SU-DHL-6 (cell line): ENCODE results near the gene DIAPH3.

Experiments
- H2AFZ ChIP-seq: fragments of 200-600 bp; sonication (generic); 2 replicates; pipeline ENCODE4 v1.6.1; 2014; ENCODE audit warnings: low read depth, mild to moderate bottlenecking, moderate library complexity, mixed read lengths, antibody characterized with exemption, low read length; ENCODE audit not compliant: severe bottlenecking
- H3F3A ChIP-seq: fragments of 200-600 bp; shearing (Covaris generic); 2 replicates; pipeline ENCODE4 v1.6.0; 2016; ENCODE audit warnings: antibody characterized with exemption, mild to moderate bottlenecking; ENCODE audit not compliant: insufficient read depth
- H3K27ac ChIP-seq: fragments of 200-600 bp; sonication (generic); 2 replicates; pipeline ENCODE4 v1.5.1; 2016; ENCODE audit warnings: low read depth, mild to moderate bottlenecking, low read length, moderate library complexity, mixed read lengths
- H3K27me3 ChIP-seq: fragments of 200-600 bp; sonication (generic), shearing (Covaris generic); 2 replicates; pipeline ENCODE4 v1.6.0; 2014; ENCODE audit warnings: mild to moderate bottlenecking, low read length
- H3K36me3 ChIP-seq: fragments of 200-600 bp; sonication (generic); 2 replicates; pipeline ENCODE4 v1.6.1; 2014; ENCODE audit warnings: mild to moderate bottlenecking, low read length, mixed read lengths
- H3K4me2 ChIP-seq: fragments of 300-600, 200-600 bp; shearing (Covaris generic), sonication (generic); 2 replicates; pipeline ENCODE4 v1.6.0; 2014; ENCODE audit warnings: low read length, low read depth, mild to moderate bottlenecking; ENCODE audit not compliant: poor library complexity, severe bottlenecking
- H3K4me3 ChIP-seq: fragments of 200-600 bp; sonication (generic); 2 replicates; pipeline ENCODE4 v1.5.1; 2014; ENCODE audit warnings: antibody characterized with exemption, low read length, mild to moderate bottlenecking, mixed read lengths; ENCODE audit not compliant: insufficient read depth, poor library complexity, severe bottlenecking
- H3K79me2 ChIP-seq: fragments of 200-600 bp; sonication (generic); 2 replicates; pipeline ENCODE4 v1.6.1; 2014; ENCODE audit warnings: mild to moderate bottlenecking, low read length, moderate library complexity; ENCODE audit not compliant: insufficient read depth
- H3K9ac ChIP-seq: fragments of 200-600 bp; sonication (generic); 2 replicates; pipeline ENCODE4 v1.7.0; 2014; ENCODE audit warnings: mild to moderate bottlenecking, low read length
- H3K9me2 ChIP-seq: fragments of 200-600 bp; sonication (generic); replicated peaks from 2 replicates; pipeline ENCODE4 v1.6.1; 2014; ENCODE audit warnings: low read length; ENCODE audit not compliant: insufficient read depth
- H3K9me3 ChIP-seq: fragments of 200-600 bp; sonication (generic); 2 replicates; pipeline ENCODE4 v1.6.1; 2014; ENCODE audit warnings: low read length, mixed read lengths; ENCODE audit not compliant: insufficient read depth
- H4K20me1 ChIP-seq: fragments of 200-600 bp; sonication (generic); 2 replicates; pipeline ENCODE4 v1.6.1; 2014; ENCODE audit warnings: low read depth, mild to moderate bottlenecking, antibody characterized with exemption, low read length, moderate library complexity, mixed read lengths
- CTCF ChIP-seq: fragments of 200-600 bp; sonication (generic); IDR thresholded peaks from one replicate; pipeline ENCODE4 v1.5.1; 2017; ENCODE audit warnings: antibody characterized with exemption, mild to moderate bottlenecking, low read length, moderate library complexity; ENCODE audit not compliant: insufficient read depth, poor library complexity, severe bottlenecking
- EZH2phosphoT487 ChIP-seq: fragments of 200-600 bp; sonication (generic), shearing (Covaris generic); conservative IDR thresholded peaks from 2 replicates; pipeline ENCODE4 v1.6.1; 2018; ENCODE audit warnings: mild to moderate bottlenecking, antibody characterized with exemption, low read length, moderate library complexity, mixed read lengths

The DIAPH3 gene

DNA sequence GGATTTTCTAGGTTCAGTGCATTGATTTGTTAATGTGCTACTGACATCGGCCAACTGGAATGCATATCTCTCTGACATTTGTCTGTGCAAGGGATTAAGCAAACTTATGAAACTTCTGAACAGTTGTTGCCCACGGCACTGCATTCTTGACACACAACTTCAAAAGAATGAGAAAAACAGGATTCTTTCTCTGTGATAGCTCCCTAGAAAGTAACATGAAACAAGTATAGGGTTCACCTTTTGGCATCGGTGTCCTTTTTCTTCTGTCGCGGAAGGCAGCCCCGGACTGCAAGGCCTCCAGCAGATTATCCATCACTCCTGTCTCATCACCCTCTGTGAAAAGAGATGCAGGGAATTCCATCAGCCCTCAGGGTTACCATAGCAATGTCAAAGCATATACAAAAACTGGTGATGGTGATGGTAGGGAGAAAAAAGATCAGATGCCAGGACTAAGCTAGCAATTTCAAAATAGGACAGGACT, 389.2 kb downstream of the DIAPH3 start:
- Histone ChIP-seq H3K79me2 (no peaks in the 10 kb centered on the region), H3K36me3 (no peaks in the 10 kb centered on the region), H3K27me3 (no peaks in the 10 kb centered on the region), H3K9me3 (no peaks in the 10 kb centered on the region), H3F3A (no peaks in the 10 kb centered on the region), H3K4me3 (no peak overlapping the region), H3K9me2 (no peaks in the 10 kb centered on the region), H2AFZ (no peak overlapping the region), H3K4me2 (no peak overlapping the region), H4K20me1 (no peaks in the 10 kb centered on the region), H3K27ac (no peak overlapping the region), H3K9ac (no peak overlapping the region)
- TF ChIP-seq CTCF (no peak), EZH2phosphoT487 (no peak)

GRCh38 chr13:59771272-59771671, 392.5 kb downstream of the DIAPH3 start:
- H3K4me3 ChIP-seq: no peak overlapping the region
- H3K9me3 ChIP-seq: no peaks in the 10 kb centered on the region
- no peaks in the 10 kb centered on the region for H3K79me2 ChIP-seq
- H3K27ac ChIP-seq: no peak overlapping the region
- no peak overlapping the region for H3K9ac ChIP-seq
- no peaks in the 10 kb centered on the region for H3K36me3 ChIP-seq
- H3K27me3 ChIP-seq: no peaks in the 10 kb centered on the region
- no peak overlapping the region for H3K4me2 ChIP-seq
- no peaks in the 10 kb centered on the region for H3K9me2 ChIP-seq
- no peak for TF ChIP-seq EZH2phosphoT487
- no peak overlapping the region for H2AFZ ChIP-seq
- H3F3A ChIP-seq: no peaks in the 10 kb centered on the region
- no peaks in the 10 kb centered on the region for H4K20me1 ChIP-seq

- no peak overlapping the region for H3K4me2 ChIP-seq
- no peaks in the 10 kb centered on the region for H3K9me2 ChIP-seq
- no peaks in the 10 kb centered on the region for H3K36me3 ChIP-seq
- no peaks in the 10 kb centered on the region for H3K9me3 ChIP-seq
- H3K79me2 ChIP-seq: no peaks in the 10 kb centered on the region
- no peaks in the 10 kb centered on the region for H3K27me3 ChIP-seq
- H3K27ac ChIP-seq: no peak overlapping the region
- H3K9ac ChIP-seq: no peak overlapping the region
- no peaks in the 10 kb centered on the region for H4K20me1 ChIP-seq
- TF ChIP-seq CTCF (no peak), EZH2phosphoT487 (no peak)
- no peak overlapping the region for H2AFZ ChIP-seq
- H3K4me3 ChIP-seq: no peak overlapping the region
- H3F3A ChIP-seq: no peaks in the 10 kb centered on the region
Observed at GRCh38 chr13:59770451-59770850, 393.3 kb downstream of the DIAPH3 start.

GRCh38 chr13:59766236-59766635, 397.5 kb downstream of the DIAPH3 start:
- Histone ChIP-seq H3K79me2 (no peaks in the 10 kb centered on the region), H4K20me1 (no peaks in the 10 kb centered on the region), H3K27me3 (no peaks in the 10 kb centered on the region), H3K9me2 (no peaks in the 10 kb centered on the region), H3K27ac (no peak overlapping the region), H3K9ac (no peak overlapping the region), H3K4me3 (no peak overlapping the region), H3K36me3 (no peaks in the 10 kb centered on the region), H3K4me2 (no peak overlapping the region), H3F3A (no peaks in the 10 kb centered on the region), H2AFZ (no peak overlapping the region), H3K9me3 (no peaks in the 10 kb centered on the region)
- TF ChIP-seq CTCF: no peak
- no peak for TF ChIP-seq EZH2phosphoT487
